ENCODE measurements around the gene EEA1.
A peak's percentile ranks its signal among the peaks of the same experiment; 100 is the strongest.

DNA sequence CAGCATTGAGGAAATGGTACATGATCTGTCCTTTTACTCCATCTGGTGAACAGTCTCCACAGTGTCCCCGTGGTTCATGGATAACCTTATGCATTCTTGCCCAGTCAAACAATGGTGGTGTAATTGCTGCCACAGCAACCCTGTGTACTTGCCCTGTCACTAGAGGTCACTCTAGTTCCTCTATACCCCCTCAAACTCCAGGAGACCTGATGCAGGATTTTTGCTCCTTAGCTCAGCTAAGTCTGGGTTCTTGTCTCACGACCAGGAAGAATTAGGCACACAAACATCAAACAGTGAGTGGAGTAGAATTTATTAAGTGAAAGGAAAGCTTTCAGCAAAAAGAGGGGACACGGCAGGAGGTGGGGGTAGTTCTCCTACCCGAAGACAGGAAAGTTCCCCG is 24.7 kb upstream of the EEA1 start:
- no peak for TF ChIP-seq SIN3A (conservative IDR thresholded peaks at IDR 0.05 in 1 of 2, IDR thresholded peaks at IDR 0.05 in 1 of 2; ENCODE audit: low read depth in 1 of 2, low read length in 2 of 2)
- no peak for TF ChIP-seq POLR2AphosphoS5 (IDR thresholded peaks at IDR 0.05; ENCODE audit: low read depth, low read length)
- TF ChIP-seq, protein P1, sequence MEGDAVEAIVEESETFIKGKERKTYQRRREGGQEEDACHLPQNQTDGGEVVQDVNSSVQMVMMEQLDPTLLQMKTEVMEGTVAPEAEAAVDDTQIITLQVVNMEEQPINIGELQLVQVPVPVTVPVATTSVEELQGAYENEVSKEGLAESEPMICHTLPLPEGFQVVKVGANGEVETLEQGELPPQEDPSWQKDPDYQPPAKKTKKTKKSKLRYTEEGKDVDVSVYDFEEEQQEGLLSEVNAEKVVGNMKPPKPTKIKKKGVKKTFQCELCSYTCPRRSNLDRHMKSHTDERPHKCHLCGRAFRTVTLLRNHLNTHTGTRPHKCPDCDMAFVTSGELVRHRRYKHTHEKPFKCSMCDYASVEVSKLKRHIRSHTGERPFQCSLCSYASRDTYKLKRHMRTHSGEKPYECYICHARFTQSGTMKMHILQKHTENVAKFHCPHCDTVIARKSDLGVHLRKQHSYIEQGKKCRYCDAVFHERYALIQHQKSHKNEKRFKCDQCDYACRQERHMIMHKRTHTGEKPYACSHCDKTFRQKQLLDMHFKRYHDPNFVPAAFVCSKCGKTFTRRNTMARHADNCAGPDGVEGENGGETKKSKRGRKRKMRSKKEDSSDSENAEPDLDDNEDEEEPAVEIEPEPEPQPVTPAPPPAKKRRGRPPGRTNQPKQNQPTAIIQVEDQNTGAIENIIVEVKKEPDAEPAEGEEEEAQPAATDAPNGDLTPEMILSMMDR (IDR thresholded peaks at IDR 0.05; ENCODE audit: control extremely low read depth in 1 of 3, insufficient read depth in 1 of 3, low read depth in 1 of 3, low read length in 3 of 3), result peak in 2 of 3 experiments; percentile 5 to 27; a peak in 1 of 4 replicates
- TF ChIP-seq ASH2L (IDR thresholded peaks at IDR 0.05; ENCODE audit: low read length), result no peak
- no peak for TF ChIP-seq YY1 (IDR thresholded peaks at IDR 0.05; ENCODE audit: low read depth, low read length)
- TF ChIP-seq CEBPB (IDR thresholded peaks at IDR 0.05; ENCODE audit: low read depth, low read length), result no peak
- TF ChIP-seq JUN (IDR thresholded peaks at IDR 0.05; ENCODE audit: low read depth, low read length), result no peak
- no peak for TF ChIP-seq CTBP2 (IDR thresholded peaks at IDR 0.05; ENCODE audit: borderline replicate concordance, insufficient read depth, insufficient read length, low read length)
- no peak for TF ChIP-seq POLR2A (IDR thresholded peaks at IDR 0.05; ENCODE audit: control extremely low read depth in 1 of 2, low read depth in 2 of 2, low read length in 2 of 2)
- TF ChIP-seq NRF1 (IDR thresholded peaks at IDR 0.05; ENCODE audit: low read depth, low read length), result no peak
- TF ChIP-seq, protein P2, sequence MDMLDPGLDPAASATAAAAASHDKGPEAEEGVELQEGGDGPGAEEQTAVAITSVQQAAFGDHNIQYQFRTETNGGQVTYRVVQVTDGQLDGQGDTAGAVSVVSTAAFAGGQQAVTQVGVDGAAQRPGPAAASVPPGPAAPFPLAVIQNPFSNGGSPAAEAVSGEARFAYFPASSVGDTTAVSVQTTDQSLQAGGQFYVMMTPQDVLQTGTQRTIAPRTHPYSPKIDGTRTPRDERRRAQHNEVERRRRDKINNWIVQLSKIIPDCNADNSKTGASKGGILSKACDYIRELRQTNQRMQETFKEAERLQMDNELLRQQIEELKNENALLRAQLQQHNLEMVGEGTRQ (IDR thresholded peaks at IDR 0.05; ENCODE audit: low read length), result no peak
- TF ChIP-seq TEAD4 (IDR thresholded peaks at IDR 0.05; ENCODE audit: low read depth, low read length), result no peak
- TF ChIP-seq TAF1 (IDR thresholded peaks at IDR 0.05; ENCODE audit: low read depth, low read length), result no peak

Measured in H1 (cell line).